ENCODE results near the gene STAT5B.
"Not testable (repeated sequence)": the region's sequence is repeated elsewhere in the genome, so short reads cannot be mapped to it uniquely, and the experiment has no call there.

STAT5B gene

DNA sequence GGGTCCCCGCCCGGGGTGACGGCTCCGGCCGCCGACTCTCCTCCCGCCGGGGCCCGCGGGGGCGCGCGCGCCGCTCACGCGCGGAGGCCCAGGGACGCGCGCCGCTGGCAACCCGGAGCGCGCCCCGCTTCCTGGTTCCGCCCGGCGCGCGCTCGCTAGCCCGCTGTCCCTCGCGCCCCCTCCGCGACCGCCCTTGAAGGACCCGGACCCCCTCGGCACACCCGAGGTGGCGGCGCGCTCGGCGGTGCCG lies at the start of gene STAT5B:
STAT5B (minus strand) TSS at position 33 of the 250 bp plus-strand sequence. CDS start 44,264 bp downstream, outside the sequence.
- DNase-seq, result peak; percentile 61 to 73

- DNase-seq, result no peak
These were observed 48.8 kb upstream of the STAT5B start for GRCh38 chr17:42325026-42325425.

- no peak for DNase-seq
These were observed 47.1 kb upstream of the STAT5B start for GRCh38 chr17:42323268-42323773.

DNA sequence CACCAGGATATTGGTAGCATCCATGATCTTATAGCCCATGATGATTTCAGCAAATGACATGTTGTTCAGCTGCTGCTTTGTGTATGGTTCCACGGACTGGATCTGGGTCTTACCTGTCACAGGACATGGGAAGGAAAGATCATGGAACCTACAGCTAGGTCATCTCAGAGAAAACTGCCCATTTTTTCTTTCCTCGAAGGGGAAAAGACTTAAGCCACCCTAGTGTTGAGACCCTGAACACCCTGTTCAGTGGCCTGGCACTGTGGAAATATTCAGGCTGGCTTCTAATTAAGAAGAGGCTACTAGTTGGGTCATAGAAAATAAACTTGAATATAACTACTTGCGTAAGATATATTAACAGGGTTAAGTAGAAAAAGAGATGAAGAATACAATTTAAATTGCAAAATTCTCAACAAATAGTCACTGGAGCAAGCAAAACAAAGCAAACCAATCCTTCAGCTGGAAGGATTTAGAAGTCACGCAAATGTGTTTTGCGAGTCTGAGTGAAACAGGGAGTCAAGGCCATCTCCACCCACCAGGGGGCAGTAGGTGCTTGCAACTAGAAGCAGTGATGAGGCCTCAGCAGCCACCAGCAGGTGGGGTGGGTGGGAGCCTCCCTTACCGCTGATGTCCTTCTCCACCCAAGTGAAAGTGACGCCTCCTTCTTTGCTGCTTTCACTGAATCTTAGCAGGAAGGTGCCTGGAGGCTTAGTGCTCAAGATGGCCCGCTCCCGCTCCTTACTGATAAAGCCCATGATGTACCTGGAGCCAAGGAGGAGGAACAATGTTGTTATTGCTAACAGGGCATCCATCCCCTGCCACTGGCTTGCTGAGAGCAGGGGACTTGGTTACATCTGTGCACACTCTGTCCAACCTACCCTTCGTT lies 46.4 kb upstream of the STAT5B start:
- DNase-seq, result peak; percentile 97 to 98

DNA sequence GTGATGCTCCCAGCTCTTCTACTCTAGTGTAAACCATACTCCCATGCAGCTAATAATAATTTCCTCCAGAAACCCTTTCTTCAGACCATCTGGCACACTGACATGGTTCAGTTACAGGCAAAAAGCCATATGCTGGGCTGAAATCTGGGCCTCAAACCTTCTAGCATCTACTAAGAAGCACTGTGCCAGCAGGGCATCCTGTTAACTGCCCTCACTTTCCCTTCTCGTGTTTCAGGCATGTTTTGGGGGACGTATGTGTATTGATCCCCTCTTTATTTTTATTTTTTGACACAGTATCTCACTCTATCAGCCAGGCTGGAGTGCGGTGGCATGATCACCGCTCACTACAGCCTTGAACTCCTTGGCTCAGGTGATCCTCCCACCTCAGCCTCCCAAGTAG lies 45.4 kb upstream of the STAT5B start:
- no peak for DNase-seq

GRCh38 chr17:42317967-42318366 lies 41.8 kb upstream of the STAT5B start:
- DNase-seq, result not testable (repeated sequence)

DNA sequence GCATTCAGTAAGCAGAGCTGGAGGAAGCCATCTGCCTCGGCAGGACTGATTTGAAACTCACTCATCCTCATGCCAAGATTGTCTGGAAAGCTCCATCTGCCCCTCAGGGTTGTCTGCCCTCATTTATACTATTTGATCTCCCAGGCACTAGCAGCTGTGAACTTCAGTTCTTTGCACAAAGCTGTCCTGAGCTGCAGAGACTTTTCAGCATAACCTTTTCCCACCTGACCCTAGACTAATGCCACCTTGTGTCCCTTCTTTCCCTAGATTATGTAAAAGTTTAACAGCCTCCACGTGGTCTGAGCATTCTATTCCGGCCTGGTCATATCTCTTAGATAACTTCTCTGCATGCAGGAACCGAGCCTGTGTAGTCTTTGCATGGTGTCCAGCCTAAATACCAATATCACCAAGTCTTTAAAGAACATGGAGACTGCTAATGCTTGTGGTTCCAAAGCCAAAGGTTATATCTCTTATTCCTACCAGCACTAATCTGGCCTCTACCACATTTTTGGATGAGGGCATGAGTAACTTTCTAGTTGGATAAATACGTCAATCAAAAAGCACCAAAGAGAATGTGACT lies 41.2 kb upstream of the STAT5B start:
- DNase-seq, result no peak

DNA sequence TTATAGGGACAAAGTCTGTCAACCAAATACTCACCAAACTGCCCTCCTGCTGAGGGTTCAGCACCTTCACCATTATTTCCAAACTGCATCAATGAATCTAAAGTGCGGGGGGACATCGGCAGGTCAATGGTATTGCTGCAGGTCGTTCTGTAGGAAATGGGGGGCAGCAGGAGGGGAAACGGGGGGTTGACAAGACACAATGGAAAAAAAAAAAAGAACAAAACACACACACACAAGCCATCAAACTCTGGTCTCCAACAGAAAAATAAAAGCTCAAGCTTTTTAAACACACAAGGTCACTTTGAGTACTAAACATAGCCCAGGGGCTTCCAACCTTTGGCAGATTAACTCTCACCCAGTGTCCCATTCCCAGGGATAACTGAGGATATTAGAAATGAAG lies 40.6 kb upstream of the STAT5B start:
- DNase-seq, result no peak

DNA sequence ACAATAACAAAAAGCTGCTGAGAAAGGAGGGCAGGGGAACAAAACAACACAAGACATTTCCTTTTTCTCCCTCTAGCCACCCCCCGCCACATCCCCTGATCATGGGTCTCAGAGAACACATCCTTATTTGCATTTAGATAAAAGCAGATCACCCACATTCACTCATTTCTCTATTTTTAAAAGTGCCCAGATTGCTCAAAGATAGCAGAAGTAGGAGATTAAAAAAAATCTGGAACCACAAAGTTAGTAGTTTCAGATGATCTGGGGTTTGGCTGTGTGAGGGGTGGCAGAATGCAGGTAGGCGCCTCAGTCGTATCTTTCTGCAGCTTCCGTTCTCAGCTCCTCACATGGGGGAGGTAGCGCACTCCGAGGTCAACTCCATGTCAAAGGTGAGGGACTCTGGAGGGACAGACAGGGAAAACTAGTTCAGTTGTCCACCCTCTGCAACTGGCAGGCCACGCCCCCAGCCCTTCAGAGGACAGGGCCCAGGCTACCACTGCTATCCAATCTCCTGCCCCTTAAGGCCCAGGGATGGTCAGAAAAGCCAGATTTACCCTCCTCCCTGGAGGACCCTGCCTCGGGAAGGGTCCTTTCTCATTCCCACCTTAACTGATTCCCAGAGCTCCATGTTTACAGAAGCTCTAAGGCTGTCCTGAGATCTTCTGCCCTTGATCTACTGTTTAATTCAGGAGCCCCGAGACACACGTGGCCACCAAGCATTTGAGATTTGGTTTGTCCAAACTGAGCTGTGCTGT lies 39.4 kb upstream of the STAT5B start:
- no peak for DNase-seq

DNA sequence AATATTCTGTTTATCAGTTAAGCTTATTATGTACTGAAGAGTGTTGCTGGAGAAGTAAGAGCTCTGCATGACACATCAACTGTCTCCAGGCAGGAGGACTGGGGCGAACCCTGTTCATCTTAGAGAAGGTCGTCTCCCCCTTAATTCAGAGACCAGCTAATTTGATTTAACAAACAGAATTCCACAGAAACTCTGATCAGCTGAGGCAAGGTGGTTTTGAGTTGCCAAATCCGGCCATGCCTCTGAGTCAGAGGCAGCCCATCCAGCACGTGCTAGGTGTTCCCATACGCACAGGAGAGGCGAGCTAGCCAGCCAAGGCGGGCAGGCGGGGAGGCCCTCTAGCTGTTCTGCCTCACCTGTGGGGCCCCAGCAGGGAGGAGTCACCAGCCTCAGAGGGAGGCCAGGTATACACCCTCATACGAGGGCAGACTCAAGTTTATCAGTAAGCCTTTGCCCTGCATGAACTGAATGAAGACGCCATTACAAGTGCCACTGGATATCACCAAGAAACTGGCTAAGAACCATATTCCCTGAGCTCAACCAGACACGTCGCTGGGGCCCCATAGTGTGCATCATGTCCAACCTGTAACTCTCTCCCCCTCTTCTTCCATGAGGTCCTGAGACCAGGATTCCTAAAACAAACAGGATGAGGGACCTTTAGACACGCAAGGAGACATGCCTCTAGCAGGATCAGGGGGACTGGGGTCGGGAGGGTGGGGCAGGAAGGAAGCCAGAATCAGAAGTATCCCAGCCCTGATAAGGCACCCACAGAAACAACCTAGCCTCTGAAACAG lies 37.8 kb upstream of the STAT5B start:
- peak; percentile 33 to 35 for DNase-seq

GRCh38 chr17:42313389-42313772 lies 37.2 kb upstream of the STAT5B start:
- DNase-seq, result no peak

GRCh38 chr17:42312285-42313130 lies 36.3 kb upstream of the STAT5B start:
- peak; percentile 79 to 85 for DNase-seq

- DNase-seq, result no peak
These were observed 35.8 kb upstream of the STAT5B start for GRCh38 chr17:42312035-42312284.

GRCh38 chr17:42311240-42312034 lies 35.2 kb upstream of the STAT5B start:
- DNase-seq, result peak in 1 of 2 donors; percentile 38

DNA sequence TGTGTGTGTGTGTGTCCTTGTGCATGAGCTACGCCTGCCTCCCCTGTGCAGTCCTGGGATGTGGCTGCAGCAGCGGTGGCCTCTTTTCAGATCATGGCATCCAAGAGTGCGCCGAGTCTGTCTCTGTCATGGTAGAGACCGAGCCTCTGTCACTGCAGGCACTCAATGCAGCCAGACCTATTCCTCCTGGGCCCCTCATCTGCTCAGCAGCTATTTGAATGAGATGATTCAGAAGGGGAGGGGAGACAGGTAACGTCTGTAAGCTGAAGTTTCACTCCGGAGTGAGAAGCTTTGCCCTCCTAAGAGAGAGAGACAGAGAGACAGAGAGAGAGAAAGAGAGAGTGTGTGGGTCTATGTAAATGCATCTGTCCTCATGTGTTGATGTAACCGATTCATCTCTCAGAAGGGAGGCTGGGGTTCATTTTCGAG lies 34.6 kb upstream of the STAT5B start:
- peak; percentile 26 to 41 for DNase-seq

DNA sequence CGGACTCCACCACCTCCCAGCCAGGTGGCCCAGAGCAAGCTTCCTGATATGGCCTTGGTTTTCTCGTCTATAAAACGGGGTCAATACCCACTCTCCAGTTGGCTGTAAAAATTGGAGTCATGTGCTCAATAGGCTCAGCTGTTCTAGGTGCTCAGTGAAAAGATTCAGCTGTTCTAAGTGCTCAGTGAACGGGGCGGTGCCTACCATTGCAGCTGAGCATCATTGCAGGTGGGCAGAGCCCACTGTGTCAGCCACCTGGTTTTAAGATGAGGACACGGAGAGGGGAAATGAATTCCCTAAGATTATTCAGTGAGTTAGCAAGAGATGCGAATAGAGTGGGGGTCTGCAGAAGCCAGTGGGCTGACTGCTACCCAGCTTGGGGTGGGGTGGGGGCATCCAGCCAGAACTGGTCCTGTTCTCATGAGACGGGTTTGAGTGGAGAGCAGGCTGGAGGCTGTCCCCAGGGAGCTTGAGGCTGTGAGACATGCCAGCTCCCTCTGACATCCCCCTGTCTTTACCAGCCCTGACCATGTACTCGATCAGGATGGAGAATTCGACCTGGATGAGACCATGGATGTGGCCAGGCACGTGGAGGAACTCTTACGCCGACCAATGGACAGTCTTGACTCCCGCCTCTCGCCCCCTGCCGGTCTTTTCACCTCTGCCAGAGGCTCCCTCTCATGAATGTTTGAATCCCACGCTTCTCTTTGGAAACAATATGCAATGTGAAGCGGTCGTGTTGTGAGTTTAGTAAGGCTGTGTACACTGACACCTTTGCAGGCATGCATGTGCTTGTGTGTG lies 34.0 kb upstream of the STAT5B start:
- DNase-seq, result no peak

- DNase-seq, result no peak
These were observed 33.0 kb upstream of the STAT5B start for GRCh38 chr17:42309142-42309541.

DNA sequence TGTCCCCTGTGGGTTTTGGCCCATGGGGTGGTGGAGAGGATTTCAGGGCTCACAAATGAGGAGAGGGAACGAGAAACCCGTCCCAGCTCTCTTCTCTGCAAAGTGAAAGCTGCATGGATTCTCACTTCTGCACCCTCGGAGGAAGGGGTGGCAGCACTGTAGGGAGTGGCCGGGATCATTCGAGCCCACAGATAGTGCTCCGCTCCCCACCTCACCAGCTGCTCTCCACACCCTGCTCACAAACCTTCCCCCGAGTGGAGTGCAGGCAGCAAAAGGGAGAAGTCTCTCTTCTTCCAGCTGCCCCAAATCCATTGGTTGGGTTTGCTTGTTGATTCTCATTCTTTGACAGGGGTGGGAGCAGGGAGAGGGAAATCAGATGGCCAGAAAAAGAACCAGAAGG lies 32.3 kb upstream of the STAT5B start:
- no peak for DNase-seq

DNA sequence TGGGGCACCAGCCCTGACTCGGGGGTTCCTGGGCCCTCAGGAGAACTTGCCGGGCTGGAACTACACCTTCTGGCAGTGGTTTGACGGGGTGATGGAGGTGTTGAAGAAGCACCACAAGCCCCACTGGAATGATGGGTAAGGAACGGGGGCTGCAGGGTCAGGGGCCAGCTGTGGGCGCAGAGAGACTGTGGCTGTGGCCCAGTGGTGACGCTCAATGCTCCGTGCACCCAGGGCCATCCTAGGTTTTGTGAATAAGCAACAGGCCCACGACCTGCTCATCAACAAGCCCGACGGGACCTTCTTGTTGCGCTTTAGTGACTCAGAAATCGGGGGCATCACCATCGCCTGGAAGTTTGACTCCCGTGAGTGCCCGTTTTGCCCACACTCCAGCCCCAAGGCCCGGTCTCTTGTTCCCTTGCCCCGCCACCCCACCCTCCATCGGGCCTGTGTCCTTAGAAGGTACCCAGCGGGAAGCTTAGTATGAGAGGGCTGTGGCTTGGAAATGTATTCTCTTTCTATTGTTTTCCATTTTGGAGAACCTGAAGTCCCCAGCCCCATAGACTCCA lies 31.3 kb upstream of the STAT5B start:
- no peak for DNase-seq

DNA sequence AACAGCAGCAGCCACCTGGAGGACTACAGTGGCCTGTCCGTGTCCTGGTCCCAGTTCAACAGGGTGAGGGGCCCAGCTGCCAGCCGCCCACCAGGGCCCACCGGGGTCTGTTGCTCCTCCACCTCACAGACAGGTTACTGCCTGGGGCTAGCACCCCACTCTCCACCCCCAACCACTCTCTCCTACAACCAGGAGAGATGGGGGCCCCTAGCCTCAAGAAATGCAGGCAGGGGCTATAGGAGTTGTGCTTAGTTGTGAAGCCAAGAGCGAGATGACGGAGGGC lies 30.1 kb upstream of the STAT5B start:
- no peak for DNase-seq

All from stimulated activated CD4-positive, alpha-beta T cell treated with anti-CD3 and anti-CD28 coated beads, Interleukin-2, amount 100 ng/mL, for 24 hours (primary cell).